ENCODE measurements around the gene GRIN3A.
A peak's percentile ranks its signal among the peaks of the same experiment; 100 is the strongest.
"Not testable (repeated sequence)": the region's sequence is repeated elsewhere in the genome, so short reads cannot be mapped to it uniquely, and the experiment has no call there.

Gene GRIN3A

DNA sequence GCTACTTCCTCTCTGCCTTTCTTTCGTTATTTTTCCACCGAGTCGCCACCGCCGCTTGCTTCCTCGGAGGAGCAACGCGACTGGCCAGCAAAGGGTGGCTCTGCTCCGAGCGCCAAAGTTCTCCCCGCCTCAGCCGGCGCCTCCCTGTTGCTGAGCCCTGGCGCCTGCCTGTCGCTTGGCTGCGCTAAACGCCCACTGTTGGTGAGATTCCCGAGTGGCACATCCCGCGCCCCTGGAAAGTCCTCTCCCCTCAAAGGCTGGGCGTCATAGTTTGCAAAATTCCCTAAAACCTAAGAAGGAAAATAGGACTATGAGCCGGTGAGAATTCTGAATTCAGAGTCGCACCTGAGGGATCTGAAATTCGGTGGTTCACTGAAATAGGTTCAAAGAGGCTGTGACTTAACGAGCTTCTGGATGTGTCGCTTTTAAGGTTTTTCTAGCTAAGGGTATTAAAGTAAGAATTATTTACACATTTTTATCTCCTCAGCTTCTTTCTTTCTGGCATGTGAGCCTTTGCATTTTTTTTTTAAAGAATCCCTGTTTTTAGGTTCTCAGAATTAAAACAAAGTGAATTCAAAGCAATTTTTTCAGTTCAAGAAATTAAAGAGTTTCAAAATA, at the start of gene GRIN3A:
Gene GRIN3A, minus strand, starts transcription at position 82 of the 618 bp plus-strand sequence. CDS start 668 bp downstream, outside the sequence.
- no peak for DNase-seq

DNA sequence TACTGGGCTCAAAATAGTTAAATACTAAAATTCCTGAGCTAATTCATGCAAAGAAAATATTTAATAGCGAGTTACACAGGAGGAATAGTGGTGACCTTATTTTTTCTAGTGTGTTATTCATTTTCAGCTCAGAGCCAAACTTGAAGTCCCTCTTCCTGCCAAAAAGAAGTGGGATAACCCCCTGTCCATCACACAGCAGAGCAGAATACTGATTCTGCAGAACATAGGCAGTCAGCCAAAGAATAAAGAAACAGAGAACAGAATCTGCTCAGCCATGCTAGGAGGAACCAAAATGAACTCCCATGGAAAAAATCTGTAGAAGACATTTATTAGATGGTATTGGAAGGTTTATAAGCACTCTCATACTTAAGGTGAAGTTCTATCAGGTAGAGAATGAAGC, 49.4 kb upstream of the GRIN3A start:
- no peak for DNase-seq

DNA sequence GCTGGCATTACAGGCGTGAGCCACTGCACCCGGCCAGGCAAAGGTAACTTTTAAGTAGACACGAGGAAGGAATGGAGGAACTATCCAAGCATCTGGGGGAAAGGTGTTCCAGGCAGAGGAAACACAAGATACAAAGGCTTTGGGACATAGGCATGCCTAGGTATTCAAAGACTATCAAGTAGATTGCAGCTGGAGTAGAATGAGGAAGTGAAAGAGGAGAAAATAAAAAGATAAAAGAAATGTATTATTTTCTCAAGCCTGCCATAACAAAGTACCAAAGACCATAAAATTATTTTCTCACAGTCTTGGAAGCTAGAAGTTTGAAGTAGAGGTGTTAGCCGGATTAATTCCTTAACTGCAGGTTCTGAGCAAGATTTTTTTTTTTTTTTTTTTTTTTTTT, 39.9 kb upstream of the GRIN3A start:
- no peak for DNase-seq

GRCh38 chr9:101764472-101764871, 26.0 kb upstream of the GRIN3A start:
- DNase-seq: no peak

DNA sequence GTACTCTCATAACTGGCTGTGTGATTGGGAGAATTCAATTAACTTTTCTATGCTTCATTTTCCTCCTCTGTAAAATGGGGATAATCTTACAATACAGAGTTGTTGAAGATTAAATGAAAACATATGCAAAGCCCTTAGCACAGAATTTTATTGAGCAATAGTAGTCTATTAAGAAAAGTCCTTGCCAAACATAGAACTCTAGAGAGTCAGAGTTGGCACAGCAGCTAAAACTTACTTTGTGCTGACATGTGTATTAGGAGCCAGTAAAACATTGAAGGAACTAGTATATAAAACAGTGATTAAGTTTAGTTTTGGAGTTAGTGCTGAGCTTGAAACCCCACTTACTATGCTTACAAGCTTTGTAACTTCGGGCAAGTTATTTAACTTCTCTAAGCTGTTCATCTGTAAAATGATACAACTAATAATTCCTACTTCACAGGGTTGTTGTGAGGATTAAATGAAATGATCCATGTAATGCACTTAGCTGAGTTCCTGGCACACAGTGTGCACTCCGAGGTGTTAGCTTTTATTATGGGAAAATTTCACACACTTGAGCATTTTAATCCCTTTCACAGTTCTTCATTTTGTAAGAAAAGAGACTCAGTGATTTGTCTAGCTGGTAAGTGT, 20.0 kb upstream of the GRIN3A start:
- DNase-seq: no peak

GRCh38 chr9:101753716-101754115, 15.3 kb upstream of the GRIN3A start:
- no peak for DNase-seq

DNA sequence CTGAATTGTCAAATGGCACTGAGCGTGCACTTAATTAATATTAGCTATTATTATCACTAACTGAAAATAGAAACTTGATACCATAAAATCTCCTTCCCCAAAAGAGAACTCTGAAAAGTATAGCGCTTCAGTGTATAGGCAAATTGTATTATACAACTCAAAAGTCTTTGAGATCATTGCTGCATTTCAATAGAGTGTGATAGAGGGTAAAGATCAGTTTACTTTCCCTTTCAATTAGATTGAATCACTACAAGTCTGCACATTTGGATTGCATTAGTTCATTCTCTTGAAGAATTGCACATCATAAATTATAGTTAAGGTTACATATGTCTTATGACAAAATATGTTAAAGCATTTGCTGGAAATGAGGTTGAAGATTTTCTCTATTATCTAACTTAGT, 13.4 kb upstream of the GRIN3A start:
- no peak for DNase-seq

- no peak for DNase-seq
Measured at GRCh38 chr9:101739311-101739710, 864 bp upstream of the GRIN3A start.

DNA sequence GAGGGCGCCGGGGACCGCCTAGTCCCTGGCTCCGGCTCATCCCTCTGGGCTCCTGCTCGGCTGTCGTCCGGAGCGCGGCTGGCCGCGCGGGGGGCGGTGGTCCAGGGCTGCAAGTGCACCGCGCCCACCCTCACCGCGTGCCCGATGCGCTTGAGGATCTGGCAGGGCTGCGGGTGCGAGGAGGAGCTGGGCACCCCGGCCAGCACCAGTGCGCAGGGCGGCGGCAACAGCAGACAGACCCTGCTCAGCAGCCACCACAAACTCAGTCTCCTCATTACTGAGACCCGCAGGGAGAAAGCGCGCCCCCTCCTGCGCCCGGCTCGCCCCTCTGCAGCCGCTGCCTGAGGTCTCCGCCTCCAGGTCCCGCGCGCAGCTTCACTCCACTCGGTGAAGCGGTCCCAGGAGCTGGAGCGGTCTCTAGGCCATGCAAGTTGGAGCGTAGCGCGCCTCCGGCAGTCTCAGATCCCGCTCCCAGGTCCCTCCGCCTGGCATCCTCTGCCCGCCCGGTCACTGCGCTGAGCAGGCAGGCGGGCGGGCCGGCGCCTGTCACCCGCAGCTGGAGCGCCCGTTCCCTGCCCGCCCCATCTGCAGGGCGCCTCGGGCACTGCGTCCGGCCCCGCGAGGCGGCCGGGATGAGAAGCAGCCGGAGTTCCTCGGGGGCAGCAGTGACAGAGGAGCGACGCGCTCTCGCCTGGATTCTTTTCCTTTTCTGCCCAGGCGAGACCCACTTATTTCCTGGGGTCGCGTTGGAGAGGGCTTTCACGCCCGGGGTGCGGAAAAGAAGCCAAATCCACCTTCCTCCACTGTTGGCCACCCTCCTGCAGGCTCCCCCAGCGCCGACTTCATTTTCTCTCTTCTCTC, 512 bp downstream of the GRIN3A start:
- DNase-seq: no peak

GRCh38 chr9:101737165-101737704, 1.2 kb downstream of the GRIN3A start:
- DNase-seq: no peak

- no peak for DNase-seq
Measured at GRCh38 chr9:101736717-101737116, 1.7 kb downstream of the GRIN3A start.

DNA sequence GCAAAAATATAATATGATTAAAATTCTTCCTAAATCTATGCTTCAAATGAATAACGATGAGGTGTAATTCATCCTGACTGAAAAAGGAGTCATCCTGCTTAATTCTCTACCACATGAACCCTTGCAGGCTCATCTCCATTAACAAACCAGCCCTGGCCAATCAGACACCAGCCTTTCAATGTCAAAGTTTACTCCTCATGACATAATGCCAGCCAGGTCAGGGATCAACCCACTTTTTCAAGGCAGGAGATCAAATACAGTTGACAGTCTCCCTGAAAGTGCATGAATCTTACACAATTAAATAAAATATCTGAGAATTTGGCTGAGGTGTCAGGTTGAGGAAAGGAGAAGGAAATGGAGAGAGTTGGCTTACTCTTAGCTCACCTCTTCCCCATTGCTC, 7.0 kb downstream of the GRIN3A start:
- DNase-seq: no peak

DNA sequence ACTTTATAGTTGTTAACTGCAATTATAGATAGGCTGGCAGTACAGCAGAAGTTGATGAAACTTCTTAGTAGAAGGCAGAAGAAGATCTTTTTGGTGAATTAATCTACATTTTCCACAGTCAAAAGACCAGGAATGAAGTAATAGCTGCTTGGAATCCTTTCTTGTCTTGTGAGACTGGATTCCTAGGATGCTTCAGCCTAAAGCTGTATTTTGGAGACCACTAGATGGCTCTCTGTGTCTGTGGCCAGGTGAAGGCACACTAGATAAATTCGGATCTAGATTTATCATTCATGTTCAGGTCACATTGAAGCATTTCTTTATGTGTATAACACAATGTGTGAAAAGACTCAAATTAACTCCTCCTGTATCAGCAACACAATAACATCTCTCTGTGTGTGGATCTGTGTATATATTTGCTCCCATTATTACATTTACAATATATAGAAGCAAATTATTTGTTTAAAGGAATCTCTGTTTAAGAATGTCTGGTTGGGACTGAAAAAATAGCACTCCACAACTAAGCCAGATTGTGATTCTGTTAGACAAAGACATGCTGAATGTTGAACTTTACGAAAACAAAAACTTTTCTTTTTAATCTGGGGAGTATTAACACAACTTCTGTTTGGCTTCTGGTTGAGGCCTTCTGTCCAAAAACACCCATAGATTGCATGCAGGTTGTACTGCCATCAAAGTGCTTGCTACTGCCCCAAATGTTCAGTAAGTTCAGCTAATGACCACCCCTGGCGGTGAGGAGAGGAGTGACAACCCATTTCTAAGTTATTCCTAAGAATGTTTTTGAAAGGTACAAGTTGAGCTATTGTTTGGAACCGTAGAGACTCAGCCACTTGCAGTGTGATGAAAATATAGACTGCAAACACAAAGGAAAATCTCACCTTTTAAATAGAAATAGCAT, 10.6 kb downstream of the GRIN3A start:
- DNase-seq: no peak

- not testable (repeated sequence) for DNase-seq
Measured at GRCh38 chr9:101724271-101724670, 14.2 kb downstream of the GRIN3A start.

DNA sequence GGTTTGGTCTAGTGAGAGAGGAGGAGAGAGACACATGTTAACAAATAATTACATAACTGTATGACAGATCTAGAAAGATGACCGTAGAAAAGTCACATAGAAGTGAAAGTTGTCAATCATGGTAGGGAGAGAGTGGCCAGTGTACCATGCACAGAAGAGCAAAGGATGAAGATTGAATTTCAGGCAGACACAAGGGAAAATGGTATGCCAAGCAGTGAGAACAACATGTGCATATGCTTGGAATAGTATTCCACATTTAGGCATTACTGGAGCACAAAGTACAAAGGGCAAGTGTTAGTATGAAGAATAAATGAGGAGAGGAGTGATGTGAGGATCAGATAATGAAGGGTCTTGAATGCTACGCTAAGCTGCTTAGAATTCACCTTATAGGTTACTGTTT, 20.3 kb downstream of the GRIN3A start:
- no peak for DNase-seq

GRCh38 chr9:101716629-101717028, 21.8 kb downstream of the GRIN3A start:
- DNase-seq: no peak

- DNase-seq: no peak
Measured at GRCh38 chr9:101711330-101711941, 27.0 kb downstream of the GRIN3A start.

GRCh38 chr9:101708855-101709254, 29.6 kb downstream of the GRIN3A start:
- no peak for DNase-seq

- no peak for DNase-seq
Measured at GRCh38 chr9:101707721-101708120, 30.7 kb downstream of the GRIN3A start.

DNA sequence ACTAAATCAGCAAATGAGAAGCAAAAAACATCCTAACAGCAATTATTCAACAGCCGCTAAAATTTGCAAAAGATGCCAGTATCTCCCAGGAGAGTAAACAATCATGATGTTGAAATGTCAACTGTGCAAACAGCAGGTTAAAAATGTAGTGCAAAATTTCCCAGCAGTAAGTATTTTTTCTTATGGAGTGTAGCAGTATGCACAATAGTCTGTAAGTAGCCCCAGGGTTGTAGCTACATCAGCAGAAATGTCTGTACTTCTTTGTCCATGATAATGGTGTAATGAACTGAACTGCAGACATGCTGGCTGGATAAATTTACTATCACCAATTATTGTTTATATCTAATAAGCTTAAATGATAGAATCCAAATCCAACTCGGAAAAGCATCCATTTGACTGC, 31.4 kb downstream of the GRIN3A start:
- no peak for DNase-seq

DNA sequence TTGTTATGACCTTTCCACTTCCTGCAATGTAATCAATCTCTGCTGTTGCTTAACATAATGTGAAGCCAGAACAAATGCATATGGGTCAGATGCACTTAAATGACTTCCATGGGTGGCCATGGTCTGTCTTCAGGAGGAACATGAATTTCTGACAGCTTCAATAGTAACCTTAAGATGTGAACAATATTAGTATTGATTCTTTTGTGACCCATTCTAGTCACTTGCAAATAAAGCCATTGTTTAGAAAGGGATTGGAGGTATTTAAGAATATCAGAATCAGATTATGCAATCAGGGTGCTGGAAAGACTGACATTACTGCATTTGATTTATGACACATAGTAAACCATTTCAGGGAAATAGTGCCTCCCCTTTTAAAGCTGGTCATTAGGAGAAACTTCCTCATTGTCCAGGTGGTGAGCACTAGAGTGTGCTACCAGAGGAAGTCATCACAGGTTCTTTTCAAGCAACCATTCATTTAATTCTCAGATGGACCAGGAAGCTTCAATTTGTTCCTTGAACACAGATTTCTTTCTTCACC, 32.1 kb downstream of the GRIN3A start:
- DNase-seq: no peak

- DNase-seq: peak; percentile 2
Measured at GRCh38 chr9:101705135-101705661, 33.2 kb downstream of the GRIN3A start.

All from activated T-cell treated with anti-CD3 and anti-CD28 coated beads for 4 hours (primary cell).